SK-N-SH treated with all-trans-retinoic acid at 6 μM for 48 hours (cell line): ENCODE measurements around the gene LCLAT1.

Experiments
- ATAC-seq: fragments of 200-7000 bp; cut with Tn5 transposase; 3 replicates; pipeline ENCODE4 v1.9.1; 2020; ENCODE audit warnings: mild to moderate bottlenecking, moderate library complexity
- ARNTL ChIP-seq: fragments of 450-650 bp; formaldehyde crosslinking; IDR thresholded peaks from 2 replicates; pipeline ENCODE4 v1.5.0; 2020; ENCODE audit warnings: low read depth, mild to moderate bottlenecking, moderate library complexity, borderline replicate concordance
- BACH2 ChIP-seq: fragments of 250-450 bp; sonication (Bioruptor Pico); IDR thresholded peaks from 2 replicates; pipeline ENCODE4 v1.9.0; 2021; ENCODE audit warnings: mild to moderate bottlenecking, borderline replicate concordance
- CREB5 ChIP-seq: fragments of 250-450 bp; sonication (Bioruptor Pico); IDR thresholded peaks from 2 replicates; pipeline ENCODE4 v1.5.1; 2020; ENCODE audit warnings: low read depth, mild to moderate bottlenecking, moderate library complexity
- CSDC2 ChIP-seq: fragments of 250-450 bp; sonication (Bioruptor Pico); IDR thresholded peaks from 2 replicates; pipeline ENCODE4 v1.5.0; 2020; ENCODE audit warnings: mild to moderate bottlenecking, moderate library complexity
- GLIS3 ChIP-seq: fragments of 250-450 bp; sonication (Bioruptor Pico); IDR thresholded peaks from 2 replicates; pipeline ENCODE4 v1.5.0; 2020; ENCODE audit warnings: mild to moderate bottlenecking, moderate library complexity
- ISL1 ChIP-seq: fragments of 250-450 bp; sonication (Bioruptor Pico); IDR thresholded peaks from 2 replicates; pipeline ENCODE4 v2.1.2; 2022; ENCODE audit warnings: mild to moderate bottlenecking, moderate library complexity
- OSR1 ChIP-seq: fragments of 250-450 bp; sonication (Bioruptor Pico); IDR thresholded peaks from 2 replicates; pipeline ENCODE4 v1.8.0; 2022; ENCODE audit warnings: moderate library complexity, mild to moderate bottlenecking, inconsistent platforms
- PATZ1 ChIP-seq: fragments of 250-450 bp; sonication (Bioruptor Pico); IDR thresholded peaks from 2 replicates; pipeline ENCODE4 v1.8.0; 2020; ENCODE audit warnings: mild to moderate bottlenecking, moderate library complexity, borderline replicate concordance
- POU6F1 ChIP-seq: fragments of 250-450 bp; sonication (Bioruptor Pico); IDR thresholded peaks from 2 replicates; pipeline ENCODE4 v1.8.0; 2021; ENCODE audit warnings: low read depth, mild to moderate bottlenecking, moderate library complexity, borderline replicate concordance
- PPARA ChIP-seq: fragments of 250-450 bp; sonication (Bioruptor Pico); IDR thresholded peaks from 2 replicates; pipeline ENCODE4 v1.5.0; 2020; ENCODE audit warnings: mild to moderate bottlenecking, borderline replicate concordance
- RARB ChIP-seq: fragments of 250-450 bp; sonication (Bioruptor Pico); IDR thresholded peaks from 2 replicates; pipeline ENCODE4 v1.8.0; 2021; ENCODE audit warnings: mild to moderate bottlenecking, moderate library complexity
- SNAI2 ChIP-seq: fragments of 250-450 bp; sonication (Bioruptor Pico); IDR thresholded peaks from 2 replicates; pipeline ENCODE4 v1.5.0; 2020; ENCODE audit warnings: mild to moderate bottlenecking, moderate library complexity
- TCF4 ChIP-seq: fragments of 250-450 bp; sonication (Bioruptor Pico); IDR thresholded peaks from 2 replicates; pipeline ENCODE4 v1.8.0; 2021; ENCODE audit warnings: mild to moderate bottlenecking, moderate library complexity, borderline replicate concordance
- TOX ChIP-seq: fragments of 250-450 bp; sonication (Bioruptor Pico); IDR thresholded peaks from 2 replicates; pipeline ENCODE4 v1.8.0; 2021; ENCODE audit warnings: mild to moderate bottlenecking, moderate library complexity, borderline replicate concordance
- TSHZ2 ChIP-seq: fragments of 250-450 bp; sonication (Bioruptor Pico); IDR thresholded peaks from 2 replicates; pipeline ENCODE4 v1.5.0; 2020; ENCODE audit warnings: mild to moderate bottlenecking, moderate library complexity
- ZC3H10 ChIP-seq: fragments of 250-450 bp; sonication (Bioruptor Pico); IDR thresholded peaks from 2 replicates; pipeline ENCODE4 v1.5.1; 2021; ENCODE audit warnings: mild to moderate bottlenecking, moderate library complexity
- ZFP3 ChIP-seq: fragments of 250-450 bp; sonication (Bioruptor Pico); IDR thresholded peaks from 2 replicates; pipeline ENCODE4 v1.5.0; 2020; ENCODE audit warnings: mild to moderate bottlenecking, moderate library complexity
- ZFP30 ChIP-seq: fragments of 450-650 bp; formaldehyde crosslinking; IDR thresholded peaks from 2 replicates; pipeline ENCODE4 v1.5.0; 2022; ENCODE audit warnings: mild to moderate bottlenecking, moderate library complexity
- ZNF565 ChIP-seq: fragments of 450-650 bp; formaldehyde crosslinking; conservative IDR thresholded peaks from 2 replicates; pipeline ENCODE4 v1.5.0; 2020; ENCODE audit warnings: low read depth, mild to moderate bottlenecking, moderate library complexity
- ZNF70 ChIP-seq: fragments of 450-650 bp; formaldehyde crosslinking; IDR thresholded peaks from 2 replicates; pipeline ENCODE4 v1.5.0; 2020; ENCODE audit warnings: mild to moderate bottlenecking, moderate library complexity
- ZNF8 ChIP-seq: fragments of 450-650 bp; formaldehyde crosslinking; IDR thresholded peaks from 2 replicates; pipeline ENCODE4 v1.5.0; 2020; ENCODE audit warnings: mild to moderate bottlenecking, moderate library complexity

Gene LCLAT1

GRCh38 chr2:30645745-30646119 is 198.7 kb downstream of the LCLAT1 start:
- ATAC-seq: no peak
- TF ChIP-seq TSHZ2 (CRISPR knock-in tag) (no peak), TOX (no peak), RARB (CRISPR knock-in tag) (no peak), ZNF70 (no peak), BACH2 (CRISPR knock-in tag) (no peak), CREB5 (CRISPR knock-in tag) (no peak), TCF4 (CRISPR knock-in tag) (no peak), ZFP3 (CRISPR knock-in tag) (no peak), GLIS3 (CRISPR knock-in tag) (no peak), CSDC2 (no peak), POU6F1 (CRISPR knock-in tag) (no peak), SNAI2 (no peak), OSR1 (CRISPR knock-in tag) (no peak), ISL1 (CRISPR knock-in tag) (no peak), PPARA (CRISPR knock-in tag) (no peak)

GRCh38 chr2:30647752-30648457 is 200.9 kb downstream of the LCLAT1 start:
- no peak for TF ChIP-seq POU6F1 (CRISPR knock-in tag)
- TF ChIP-seq ZNF565 (CRISPR knock-in tag): no peak
- TF ChIP-seq GLIS3 (CRISPR knock-in tag): no peak
- no peak for TF ChIP-seq TOX
- no peak for TF ChIP-seq OSR1 (CRISPR knock-in tag)
- TF ChIP-seq PPARA (CRISPR knock-in tag): no peak
- no peak for TF ChIP-seq ZFP30 (CRISPR knock-in tag)
- no peak for TF ChIP-seq PATZ1
- no peak for TF ChIP-seq TSHZ2 (CRISPR knock-in tag)
- no peak for TF ChIP-seq SNAI2
- no peak for TF ChIP-seq CREB5 (CRISPR knock-in tag)
- TF ChIP-seq ZC3H10 (CRISPR knock-in tag): no peak
- no peak for TF ChIP-seq ISL1 (CRISPR knock-in tag)
- TF ChIP-seq ZNF70: no peak
- no peak for TF ChIP-seq ARNTL (CRISPR knock-in tag)
- TF ChIP-seq CSDC2: no peak
- TF ChIP-seq ZNF8 (CRISPR knock-in tag): no peak
- TF ChIP-seq, all 23 proteins: peak for 0
- no peak for ATAC-seq
